Naive thymus-derived CD4-positive, alpha-beta T cell (primary cell): ENCODE data around the gene LINC01488. TPM values are rescaled to one million over a fixed set of nuclear protein-coding genes. Genes with fewer than 3 reads are reported as not detected.

Experiments
- ATAC-seq: fragments of 150-1000 bp; cut with Tn5 transposase; 2 replicates; pipeline ENCODE4 v1.10.0; 2021; ENCODE audit warnings: mild to moderate bottlenecking, moderate library complexity
- CTCF ChIA-PET: fragments of 350-600 bp; sonication (Branson Sonifier 250); formaldehyde crosslinking; loops from one replicate; lab custom pipeline; 2021; ENCODE audit warnings: antibody characterized with exemption; lab: Charles Lee
- POLR2A ChIA-PET: fragments of 350-600 bp; sonication (Branson Sonifier 250); formaldehyde crosslinking; loops from one replicate; lab custom pipeline; 2021; ENCODE audit warnings: antibody characterized with exemption, inconsistent platforms; lab: Charles Lee
- DNase-seq, 9 donors: peaks; one replicate each; pipeline versions ENCODE4 v3.0.0 to v3.0.0-alpha.2; 2020 to 2022; ENCODE audit warnings: mixed read lengths in 1 of 9
- H3K27ac ChIP-seq: one replicate; pipeline ENCODE4 v1.7.0; 2013; ENCODE audit warnings: mild to moderate bottlenecking, low read depth, low read length, moderate library complexity
- H3K27me3 ChIP-seq, 2 donors: one replicate each; pipeline ENCODE4 v1.7.0; 2013; ENCODE audit warnings: low read length in 2 of 2, mild to moderate bottlenecking in 2 of 2, moderate library complexity in 2 of 2; ENCODE audit not compliant: control insufficient read depth in 2 of 2, insufficient read depth in 2 of 2
- H3K36me3 ChIP-seq, 3 experiments: 1 replicate in 2 of 3; 2 replicates in 1 of 3; pipeline ENCODE4 v1.7.0; 2013; ENCODE audit warnings: low read length in 3 of 3, mild to moderate bottlenecking in 3 of 3, moderate library complexity in 1 of 3; ENCODE audit not compliant: insufficient read depth in 3 of 3, control insufficient read depth in 2 of 3
- H3K4me1 ChIP-seq, 2 donors: one replicate each; pipeline ENCODE4 v1.7.0; 2013; ENCODE audit warnings: low read length in 2 of 2, mild to moderate bottlenecking in 2 of 2, moderate library complexity in 1 of 2; ENCODE audit not compliant: control insufficient read depth in 2 of 2, insufficient read depth in 2 of 2
- H3K4me3 ChIP-seq: 2 replicates; pipeline ENCODE4 v1.7.0; 2013; ENCODE audit warnings: mild to moderate bottlenecking, low read length
- H3K9me3 ChIP-seq, 3 experiments: 1 replicate in 2 of 3; 2 replicates in 1 of 3; pipeline ENCODE4 v1.7.0; 2013; ENCODE audit warnings: low read length in 3 of 3; ENCODE audit not compliant: control insufficient read depth in 2 of 3
- H3K27ac Mint-ChIP-seq, 9 donors: one replicate each; pipeline ENCODE4 v1.8.0; 2020 to 2022; ENCODE audit warnings: mixed read lengths in 9 of 9, mild to moderate bottlenecking in 8 of 9, moderate library complexity in 5 of 9, inconsistent platforms in 2 of 9
- H3K27me3 Mint-ChIP-seq, 5 donors: one replicate each; pipeline ENCODE4 v1.8.0; 2021 to 2022; ENCODE audit warnings: mixed read lengths in 5 of 5, mild to moderate bottlenecking in 1 of 5
- H3K36me3 Mint-ChIP-seq, 5 donors: one replicate each; pipeline ENCODE4 v1.8.0; 2020 to 2022; ENCODE audit warnings: mixed read lengths in 5 of 5, mild to moderate bottlenecking in 3 of 5, inconsistent platforms in 1 of 5
- H3K4me1 Mint-ChIP-seq, 7 donors: one replicate each; pipeline ENCODE4 v1.8.0; 2020 to 2022; ENCODE audit warnings: mixed read lengths in 7 of 7, mild to moderate bottlenecking in 3 of 7, inconsistent platforms in 1 of 7
- H3K4me3 Mint-ChIP-seq, 10 donors: one replicate each; pipeline ENCODE4 v1.8.0; 2020 to 2022; ENCODE audit warnings: mild to moderate bottlenecking in 10 of 10, mixed read lengths in 10 of 10, moderate library complexity in 6 of 10, inconsistent platforms in 2 of 10
- H3K9me3 Mint-ChIP-seq, 11 donors: one replicate each; pipeline ENCODE4 v1.8.0; 2020 to 2022; ENCODE audit warnings: mixed read lengths in 11 of 11, mild to moderate bottlenecking in 4 of 11, inconsistent platforms in 1 of 11, moderate library complexity in 1 of 11
- intact Hi-C, 2 donors: fragments of 100-400 bp; cut with micrococcal nuclease; formaldehyde crosslinking; loops; one replicate each; pipeline ENCODE4 v1.15.1; 2023
- polyA plus RNA-seq, 2 donors: library from polyadenylated mRNA; unstranded; fragments of 300-500 nt; fragmentation: Illumina TruSeq; gene quantifications; one replicate each; pipeline ENCODE4 v1.2.3, GENCODE V29; 2021
- total RNA-seq, 6 experiments: library from RNA in 5 of 6; stranded (reverse) in 5 of 6; gene quantifications; 1 replicate in 5 of 6; 2 replicates in 1 of 6; pipeline ENCODE4 v1.2.3 and lab custom pipeline; 2021 to 2026

LINC01488 gene
- total and polyA plus RNA-seq, 7 experiments from 2014 or later = not detected

GRCh38 chr11:69504127-69504526, 22.7 kb downstream of the LINC01488 start:
- H3K4me3 ChIP-seq = no peak overlapping the region
- H3K9me3 Mint-ChIP-seq = peaks cover 0 to 9% (median 2%) of the 10 kb centered on the region in 11 donors
- H3K27ac ChIP-seq = no peak overlapping the region
- H3K4me3 Mint-ChIP-seq = no peak overlapping the region
- H3K27ac Mint-ChIP-seq = no peak overlapping the region
- H3K36me3 Mint-ChIP-seq = peaks cover 0 to 4% (median 0%) of the 10 kb centered on the region in 5 donors
- H3K4me1 Mint-ChIP-seq = peaks cover 3 to 10% (median 6%) of the 10 kb centered on the region in 7 donors
- H3K27me3 Mint-ChIP-seq = peaks cover 0 to 9% (median 0%) of the 10 kb centered on the region in 5 donors
- intact Hi-C loops = no loop called here
- no peaks in the 10 kb centered on the region for H3K27me3 ChIP-seq
- POLR2A ChIA-PET = no interaction called here
- DNase-seq = no peak
- CTCF ChIA-PET = no interaction called here
- no peak for ATAC-seq
- no peaks in the 10 kb centered on the region for H3K36me3 ChIP-seq
- H3K4me1 ChIP-seq = no peaks in the 10 kb centered on the region
- no peaks in the 10 kb centered on the region for H3K9me3 ChIP-seq

- H3K36me3 ChIP-seq = no peaks in the 10 kb centered on the region
- H3K9me3 ChIP-seq = no peaks in the 10 kb centered on the region
- peaks cover 0 to 4% (median 0%) of the 10 kb centered on the region in 5 donors for H3K36me3 Mint-ChIP-seq
- intact Hi-C loops = no loop called here
- ChIA-PET POLR2A (no interaction called here), CTCF (no interaction called here)
- H3K4me3 Mint-ChIP-seq = no peak overlapping the region
- H3K4me3 ChIP-seq = no peak overlapping the region
- peaks cover 0 to 9% (median 0%) of the 10 kb centered on the region in 5 donors for H3K27me3 Mint-ChIP-seq
- DNase-seq = no peak
- no peak overlapping the region for H3K27ac Mint-ChIP-seq
- no peaks in the 10 kb centered on the region for H3K4me1 ChIP-seq
- peaks cover 0 to 12% (median 6%) of the 10 kb centered on the region in 7 donors for H3K4me1 Mint-ChIP-seq
- peaks cover 0 to 9% (median 2%) of the 10 kb centered on the region in 11 donors for H3K9me3 Mint-ChIP-seq
- no peak overlapping the region for H3K27ac ChIP-seq
- H3K27me3 ChIP-seq = no peaks in the 10 kb centered on the region
- ATAC-seq = no peak
Measured at GRCh38 chr11:69504576-69505335, 23.3 kb downstream of the LINC01488 start.

- no peak overlapping the region for H3K4me3 Mint-ChIP-seq
- ATAC-seq (no peak), DNase-seq (no peak)
- H3K27ac Mint-ChIP-seq = no peak overlapping the region
- Histone ChIP-seq H3K9me3 (no peaks in the 10 kb centered on the region), H3K4me3 (no peak overlapping the region), H3K27ac (no peak overlapping the region), H3K27me3 (no peaks in the 10 kb centered on the region), H3K36me3 (no peaks in the 10 kb centered on the region), H3K4me1 (no peaks in the 10 kb centered on the region)
- peaks cover 0 to 4% (median 0%) of the 10 kb centered on the region in 5 donors for H3K36me3 Mint-ChIP-seq
- H3K9me3 Mint-ChIP-seq = peaks cover 0 to 9% (median 2%) of the 10 kb centered on the region in 11 donors
- CTCF ChIA-PET = no interaction called here
- H3K4me1 Mint-ChIP-seq = peaks cover 0 to 11% (median 6%) of the 10 kb centered on the region in 7 donors
- H3K27me3 Mint-ChIP-seq = peaks cover 0 to 5% (median 0%) of the 10 kb centered on the region in 5 donors
- intact Hi-C loops = no loop called here
- POLR2A ChIA-PET = no interaction called here
Measured at GRCh38 chr11:69508974-69509373, 27.5 kb downstream of the LINC01488 start.

- Mint-ChIP-seq H3K27me3 (peaks cover 0 to 5% (median 0%) of the 10 kb centered on the region in 5 donors), H3K9me3 (peaks cover 0 to 9% (median 2%) of the 10 kb centered on the region in 11 donors), H3K4me3 (no peak overlapping the region), H3K27ac (no peak overlapping the region), H3K4me1 (peaks cover 0 to 11% (median 6%) of the 10 kb centered on the region in 7 donors), H3K36me3 (peaks cover 0 to 4% (median 0%) of the 10 kb centered on the region in 5 donors)
- ChIA-PET POLR2A (no interaction called here), CTCF (no interaction called here)
- Histone ChIP-seq H3K27ac (no peak overlapping the region), H3K4me3 (no peak overlapping the region), H3K27me3 (no peaks in the 10 kb centered on the region), H3K9me3 (no peaks in the 10 kb centered on the region), H3K4me1 (no peaks in the 10 kb centered on the region), H3K36me3 (no peaks in the 10 kb centered on the region)
- ATAC-seq = no peak
- intact Hi-C loops = no loop called here
- DNase-seq = no peak
Measured at GRCh38 chr11:69509381-69509780, 27.9 kb downstream of the LINC01488 start.

- no peak overlapping the region for H3K27ac ChIP-seq
- intact Hi-C loops = no loop called here
- CTCF ChIA-PET = no interaction called here
- no peak overlapping the region for H3K27ac Mint-ChIP-seq
- no peak overlapping the region for H3K4me3 ChIP-seq
- no peaks in the 10 kb centered on the region for H3K4me1 ChIP-seq
- no peak overlapping the region for H3K4me3 Mint-ChIP-seq
- ATAC-seq (no peak), DNase-seq (no peak)
- peaks cover 0 to 9% (median 2%) of the 10 kb centered on the region in 11 donors for H3K9me3 Mint-ChIP-seq
- POLR2A ChIA-PET = no interaction called here
- H3K36me3 Mint-ChIP-seq = peaks cover 0 to 4% (median 0%) of the 10 kb centered on the region in 5 donors
- H3K27me3 ChIP-seq = no peaks in the 10 kb centered on the region
- H3K4me1 Mint-ChIP-seq = peaks cover 0 to 11% (median 6%) of the 10 kb centered on the region in 7 donors
- no peaks in the 10 kb centered on the region for H3K36me3 ChIP-seq
- H3K9me3 ChIP-seq = no peaks in the 10 kb centered on the region
- H3K27me3 Mint-ChIP-seq = peaks cover 0 to 5% (median 0%) of the 10 kb centered on the region in 5 donors
Measured at GRCh38 chr11:69509846-69510390, 28.5 kb downstream of the LINC01488 start.

- CTCF ChIA-PET = no interaction called here
- no peak for ATAC-seq
- no peak overlapping the region for H3K27ac Mint-ChIP-seq
- H3K9me3 ChIP-seq = no peaks in the 10 kb centered on the region
- no peak overlapping the region for H3K4me3 Mint-ChIP-seq
- H3K27me3 ChIP-seq = no peaks in the 10 kb centered on the region
- no peak overlapping the region for H3K27ac ChIP-seq
- peaks cover 0 to 12% (median 4%) of the 10 kb centered on the region in 11 donors for H3K9me3 Mint-ChIP-seq
- POLR2A ChIA-PET = no interaction called here
- H3K36me3 Mint-ChIP-seq = peaks cover 0 to 2% (median 0%) of the 10 kb centered on the region in 5 donors
- no peak for DNase-seq
- no peaks in the 10 kb centered on the region for H3K36me3 ChIP-seq
- H3K4me1 Mint-ChIP-seq = peaks cover 0 to 9% (median 6%) of the 10 kb centered on the region in 7 donors
- H3K4me3 ChIP-seq = no peak overlapping the region
- intact Hi-C loops = no loop called here
- H3K27me3 Mint-ChIP-seq = peaks cover 0 to 4% (median 0%) of the 10 kb centered on the region in 5 donors
- no peaks in the 10 kb centered on the region for H3K4me1 ChIP-seq
Measured at GRCh38 chr11:69510471-69511357, 29.3 kb downstream of the LINC01488 start.
